NCI-H2081 (cell line): ENCODE measurements around the gene HIVEP3.

Experiments
- DNase-seq, 2 experiments: peaks; one replicate each; lab custom pipeline; 2025; lab: John Stamatoyannopoulos, UW

HIVEP3 gene

GRCh38 chr1:41892301-41892781, 26.4 kb downstream of the HIVEP3 start:
- DNase-seq, result no peak

GRCh38 chr1:41891199-41891896, 27.4 kb downstream of the HIVEP3 start:
- DNase-seq, result no peak

GRCh38 chr1:41890825-41891198, 27.9 kb downstream of the HIVEP3 start:
- no peak for DNase-seq

GRCh38 chr1:41889506-41890414, 29.0 kb downstream of the HIVEP3 start:
- no peak for DNase-seq

GRCh38 chr1:41888756-41889155, 30.0 kb downstream of the HIVEP3 start:
- no peak for DNase-seq

- no peak for DNase-seq
Observed at GRCh38 chr1:41887365-41887764, 31.4 kb downstream of the HIVEP3 start.

GRCh38 chr1:41884256-41885230, 34.2 kb downstream of the HIVEP3 start:
- DNase-seq, result no peak

GRCh38 chr1:41883507-41883906, 35.2 kb downstream of the HIVEP3 start:
- no peak for DNase-seq

GRCh38 chr1:41882486-41882885, 36.2 kb downstream of the HIVEP3 start:
- no peak for DNase-seq

GRCh38 chr1:41882068-41882477, 36.6 kb downstream of the HIVEP3 start:
- peak; percentile 64 to 82 for DNase-seq

GRCh38 chr1:41880950-41881885, 37.5 kb downstream of the HIVEP3 start:
- no peak for DNase-seq

GRCh38 chr1:41880261-41880660, 38.5 kb downstream of the HIVEP3 start:
- DNase-seq, result no peak

- DNase-seq, result no peak
Observed at GRCh38 chr1:41879617-41880016, 39.1 kb downstream of the HIVEP3 start.

GRCh38 chr1:41878911-41879310, 39.8 kb downstream of the HIVEP3 start:
- no peak for DNase-seq

- DNase-seq, result no peak
Observed at GRCh38 chr1:41878495-41878894, 40.2 kb downstream of the HIVEP3 start.

GRCh38 chr1:41876576-41877445, 41.9 kb downstream of the HIVEP3 start:
- no peak for DNase-seq

GRCh38 chr1:41875487-41875886, 43.2 kb downstream of the HIVEP3 start:
- no peak for DNase-seq

GRCh38 chr1:41874903-41875411, 43.8 kb downstream of the HIVEP3 start:
- no peak for DNase-seq

- no peak for DNase-seq
Observed at GRCh38 chr1:41874151-41874719, 44.5 kb downstream of the HIVEP3 start.
